Neural progenitor cell (in vitro differentiated cells): ENCODE data around the gene NSD1. TPM values are rescaled to one million over a fixed set of nuclear protein-coding genes. Genes with fewer than 3 reads are reported as not detected.

ENCODE experiments used
- DNase-seq: peaks from one replicate; pipeline ENCODE4 v3.0.0-alpha.2; 2016; ENCODE audit warnings: low spot score
- H2AFZ ChIP-seq: fragments of 200-600 bp; sonication (generic); replicated peaks from 2 replicates; pipeline ENCODE4 v1.6.1; 2016; ENCODE audit warnings: antibody characterized with exemption
- H3F3A ChIP-seq: fragments of 200-600 bp; sonication (generic); 2 replicates; pipeline ENCODE4 v1.6.1; 2016; ENCODE audit warnings: antibody characterized with exemption, low read depth
- H3K27ac ChIP-seq: fragments of 200-600 bp; sonication (generic); 2 replicates; pipeline ENCODE4 v1.5.1; 2016; ENCODE audit warnings: mild to moderate bottlenecking
- H3K27me3 ChIP-seq: fragments of 200-600 bp; sonication (generic); 2 replicates; pipeline ENCODE4 v1.6.1; 2016; ENCODE audit warnings: mild to moderate bottlenecking, moderate library complexity
- H3K36me3 ChIP-seq: fragments of 200-600 bp; sonication (generic); 2 replicates; pipeline ENCODE4 v1.5.1; 2016
- H3K4me1 ChIP-seq: fragments of 200-600 bp; sonication (generic); 2 replicates; pipeline ENCODE4 v1.6.1; 2016; ENCODE audit warnings: mixed run types
- H3K4me2 ChIP-seq: fragments of 200-600 bp; sonication (generic); 2 replicates; pipeline ENCODE4 v1.6.1; 2016
- H3K4me3 ChIP-seq: fragments of 200-600 bp; sonication (generic); 2 replicates; pipeline ENCODE4 v1.5.1; 2016
- H3K79me2 ChIP-seq: fragments of 200-600 bp; sonication (generic); 2 replicates; pipeline ENCODE4 v1.6.1; 2016; ENCODE audit warnings: low read depth
- H3K9ac ChIP-seq: fragments of 200-600 bp; sonication (generic); 2 replicates; pipeline ENCODE4 v1.6.1; 2016
- H3K9me3 ChIP-seq: fragments of 200-600 bp; sonication (generic); 2 replicates; pipeline ENCODE4 v1.5.1; 2016; ENCODE audit warnings: low read depth
- H4K20me1 ChIP-seq: fragments of 200-600 bp; sonication (generic); 2 replicates; pipeline ENCODE4 v1.6.1; 2016; ENCODE audit warnings: low read depth
- H3K27ac Mint-ChIP-seq: 3 replicates; pipeline ENCODE4 v1.8.0; 2021; ENCODE audit warnings: mixed read lengths
- H3K27me3 Mint-ChIP-seq: 2 replicates; pipeline ENCODE4 v1.8.0; 2022; ENCODE audit warnings: low read depth, mild to moderate bottlenecking, inconsistent platforms, moderate library complexity, mixed read lengths; ENCODE audit not compliant: insufficient read depth
- H3K36me3 Mint-ChIP-seq: 3 replicates; pipeline ENCODE4 v1.8.0; 2021; ENCODE audit warnings: mixed read lengths
- H3K4me1 Mint-ChIP-seq: 3 replicates; pipeline ENCODE4 v1.8.0; 2021; ENCODE audit warnings: mixed read lengths
- H3K4me3 Mint-ChIP-seq: 3 replicates; pipeline ENCODE4 v1.8.0; 2021; ENCODE audit warnings: mild to moderate bottlenecking, moderate library complexity, mixed read lengths
- H3K9me3 Mint-ChIP-seq: 3 replicates; pipeline ENCODE4 v1.8.0; 2020; ENCODE audit warnings: mixed read lengths
- CTCF ChIP-seq: fragments of 200-600 bp; sonication (generic); IDR thresholded peaks from 2 replicates; pipeline ENCODE4 v1.5.1; 2017; ENCODE audit warnings: antibody characterized with exemption, mild to moderate bottlenecking
- EZH2 ChIP-seq: fragments of 200-600 bp; sonication (generic); IDR thresholded peaks from 2 replicates; pipeline ENCODE4 v1.6.1; 2017; ENCODE audit warnings: antibody characterized with exemption, mild to moderate bottlenecking, moderate library complexity
- EZH2phosphoT487 ChIP-seq: fragments of 200-600 bp; sonication (generic); IDR thresholded peaks from 2 replicates; pipeline ENCODE4 v1.6.1; 2017; ENCODE audit warnings: antibody characterized with exemption
- total RNA-seq: library from RNA; depleted of rRNA; stranded (reverse); fragments of >200 nt; gene quantifications from 2 replicates; pipeline ENCODE4 v1.2.3, GENCODE V29; 2015; ENCODE audit warnings: low replicate concordance

Gene NSD1
- 61.3 and 114 TPM in 2 replicates for total RNA-seq

GRCh38 chr5:177133096-177133852, at the start of gene NSD1:
Gene NSD1, plus strand, starts transcription at chr5:177133773. Its CDS starts 1,331 bp downstream, at chr5:177135104.
- Mint-ChIP-seq H3K27me3 (peaks cover 5% of the 10 kb centered on the region), H3K4me1 (peaks cover 36% of the 10 kb centered on the region), H3K36me3 (peaks cover 16% of the 10 kb centered on the region), H3K4me3 (peak within 1 kb of the TSS; percentile 90), H3K27ac (peak within 1 kb of the TSS; percentile 93), H3K9me3 (no peaks in the 10 kb centered on the region)
- peak within 1 kb of the TSS; percentile 38 for H2AFZ ChIP-seq
- H3K36me3 ChIP-seq = peaks cover 26% of the 10 kb centered on the region
- H3F3A ChIP-seq = peaks cover 42% of the 10 kb centered on the region
- H3K27ac ChIP-seq = peak within 1 kb of the TSS; percentile 94
- no peaks in the 10 kb centered on the region for H3K27me3 ChIP-seq
- peak within 1 kb of the TSS; percentile 95 for H3K4me2 ChIP-seq
- peak; percentile 98 for DNase-seq
- H4K20me1 ChIP-seq = peaks cover 37% of the 10 kb centered on the region
- H3K4me3 ChIP-seq = peak within 1 kb of the TSS; percentile 78
- H3K9me3 ChIP-seq = no peaks in the 10 kb centered on the region
- peaks cover 51% of the 10 kb centered on the region for H3K79me2 ChIP-seq
- H3K4me1 ChIP-seq = peaks cover 44% of the 10 kb centered on the region
- peak within 1 kb of the TSS; percentile 94 for H3K9ac ChIP-seq
- no peak for TF ChIP-seq EZH2phosphoT487
- TF ChIP-seq CTCF = no peak
- no peak for TF ChIP-seq EZH2

GRCh38 chr5:177084175-177084574, 49.4 kb upstream of the NSD1 start:
- Histone ChIP-seq H3K4me3 (no peak overlapping the region), H3K27me3 (peaks cover 8% of the 10 kb centered on the region), H3F3A (peaks cover 18% of the 10 kb centered on the region), H3K36me3 (no peaks in the 10 kb centered on the region), H3K79me2 (no peaks in the 10 kb centered on the region), H3K9ac (no peak overlapping the region), H2AFZ (no peak overlapping the region), H3K4me1 (peaks cover 7% of the 10 kb centered on the region), H3K27ac (no peak overlapping the region), H3K9me3 (no peaks in the 10 kb centered on the region), H3K4me2 (no peak overlapping the region), H4K20me1 (no peaks in the 10 kb centered on the region)
- no peak overlapping the region for H3K4me3 Mint-ChIP-seq
- DNase-seq = no peak
- no peaks in the 10 kb centered on the region for H3K36me3 Mint-ChIP-seq
- H3K27me3 Mint-ChIP-seq = peaks cover 18% of the 10 kb centered on the region
- TF ChIP-seq EZH2 (no peak), EZH2phosphoT487 (no peak), CTCF (no peak)
- H3K9me3 Mint-ChIP-seq = no peaks in the 10 kb centered on the region
- peaks cover 25% of the 10 kb centered on the region for H3K4me1 Mint-ChIP-seq
- H3K27ac Mint-ChIP-seq = no peak overlapping the region

GRCh38 chr5:177085985-177086653, 47.5 kb upstream of the NSD1 start:
- no peak for DNase-seq
- Histone ChIP-seq H3K4me1 (peaks cover 7% of the 10 kb centered on the region), H3K27me3 (peaks cover 8% of the 10 kb centered on the region), H3K4me3 (no peak overlapping the region), H3K27ac (no peak overlapping the region), H3K9ac (no peak overlapping the region), H4K20me1 (no peaks in the 10 kb centered on the region), H3F3A (peaks cover 18% of the 10 kb centered on the region), H3K4me2 (no peak overlapping the region), H2AFZ (no peak overlapping the region), H3K36me3 (no peaks in the 10 kb centered on the region), H3K9me3 (no peaks in the 10 kb centered on the region), H3K79me2 (no peaks in the 10 kb centered on the region)
- Mint-ChIP-seq H3K27ac (peak overlapping the region; percentile 82), H3K9me3 (no peaks in the 10 kb centered on the region), H3K4me3 (peak overlapping the region; percentile 75), H3K36me3 (no peaks in the 10 kb centered on the region), H3K4me1 (peaks cover 29% of the 10 kb centered on the region), H3K27me3 (peaks cover 19% of the 10 kb centered on the region)
- TF ChIP-seq CTCF (no peak), EZH2 (no peak), EZH2phosphoT487 (no peak)
